GM06990 (cell line): ENCODE measurements around the gene PLCD3.

ENCODE experiments used
- DNase-seq: peaks from one replicate; pipeline ENCODE4 v3.0.0-alpha.2; 2011; ENCODE audit not compliant: insufficient read length; ENCODE audit errors: extremely low read depth
- H3K27me3 ChIP-seq: replicated peaks from 2 replicates; pipeline ENCODE4 v1.6.0; 2011; ENCODE audit warnings: low read length; ENCODE audit not compliant: control insufficient read depth, insufficient read depth
- H3K36me3 ChIP-seq: 2 replicates; pipeline ENCODE4 v1.5.1; 2011; ENCODE audit warnings: low read length; ENCODE audit not compliant: control insufficient read depth, insufficient read depth
- H3K4me3 ChIP-seq: replicated peaks from 2 replicates; pipeline ENCODE4 v1.5.1; 2011; ENCODE audit warnings: low read depth, mild to moderate bottlenecking, control low read depth, low read length
- TF ChIP-seq, protein P1 (sequence below): IDR thresholded peaks from 2 replicates; pipeline ENCODE4 v1.5.1; 2011; ENCODE audit warnings: low read length, control low read depth, mild to moderate bottlenecking, inconsistent platforms; ENCODE audit not compliant: insufficient read depth, poor library complexity, severe bottlenecking

Gene PLCD3

DNA sequence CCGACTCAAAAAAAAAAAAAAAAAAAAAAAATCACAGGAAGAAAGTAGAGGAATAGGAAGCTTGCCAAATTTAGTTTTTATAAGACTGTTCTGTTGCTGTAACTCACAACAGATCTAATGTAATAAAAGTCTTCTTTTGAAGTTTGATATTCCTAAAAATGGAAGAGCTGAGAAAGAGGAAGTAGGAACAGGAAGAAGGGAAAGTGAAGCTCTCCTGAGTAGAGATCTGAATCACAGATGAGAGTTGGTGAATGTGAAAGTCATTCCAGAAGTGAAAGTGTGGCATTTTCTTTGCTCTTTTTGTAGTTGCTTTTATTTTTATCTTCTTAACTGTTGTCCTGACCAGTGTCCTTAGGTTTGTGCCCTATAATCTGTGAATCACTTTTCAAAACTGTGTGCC is 69.1 kb downstream of the PLCD3 start:
- peak overlapping the region; percentile 36 for H3K4me3 ChIP-seq
- DNase-seq, result peak; percentile 74
- TF ChIP-seq, protein P1, sequence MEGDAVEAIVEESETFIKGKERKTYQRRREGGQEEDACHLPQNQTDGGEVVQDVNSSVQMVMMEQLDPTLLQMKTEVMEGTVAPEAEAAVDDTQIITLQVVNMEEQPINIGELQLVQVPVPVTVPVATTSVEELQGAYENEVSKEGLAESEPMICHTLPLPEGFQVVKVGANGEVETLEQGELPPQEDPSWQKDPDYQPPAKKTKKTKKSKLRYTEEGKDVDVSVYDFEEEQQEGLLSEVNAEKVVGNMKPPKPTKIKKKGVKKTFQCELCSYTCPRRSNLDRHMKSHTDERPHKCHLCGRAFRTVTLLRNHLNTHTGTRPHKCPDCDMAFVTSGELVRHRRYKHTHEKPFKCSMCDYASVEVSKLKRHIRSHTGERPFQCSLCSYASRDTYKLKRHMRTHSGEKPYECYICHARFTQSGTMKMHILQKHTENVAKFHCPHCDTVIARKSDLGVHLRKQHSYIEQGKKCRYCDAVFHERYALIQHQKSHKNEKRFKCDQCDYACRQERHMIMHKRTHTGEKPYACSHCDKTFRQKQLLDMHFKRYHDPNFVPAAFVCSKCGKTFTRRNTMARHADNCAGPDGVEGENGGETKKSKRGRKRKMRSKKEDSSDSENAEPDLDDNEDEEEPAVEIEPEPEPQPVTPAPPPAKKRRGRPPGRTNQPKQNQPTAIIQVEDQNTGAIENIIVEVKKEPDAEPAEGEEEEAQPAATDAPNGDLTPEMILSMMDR, result no peak
- peaks cover 1% of the 10 kb centered on the region for H3K36me3 ChIP-seq
- no peaks in the 10 kb centered on the region for H3K27me3 ChIP-seq

DNA sequence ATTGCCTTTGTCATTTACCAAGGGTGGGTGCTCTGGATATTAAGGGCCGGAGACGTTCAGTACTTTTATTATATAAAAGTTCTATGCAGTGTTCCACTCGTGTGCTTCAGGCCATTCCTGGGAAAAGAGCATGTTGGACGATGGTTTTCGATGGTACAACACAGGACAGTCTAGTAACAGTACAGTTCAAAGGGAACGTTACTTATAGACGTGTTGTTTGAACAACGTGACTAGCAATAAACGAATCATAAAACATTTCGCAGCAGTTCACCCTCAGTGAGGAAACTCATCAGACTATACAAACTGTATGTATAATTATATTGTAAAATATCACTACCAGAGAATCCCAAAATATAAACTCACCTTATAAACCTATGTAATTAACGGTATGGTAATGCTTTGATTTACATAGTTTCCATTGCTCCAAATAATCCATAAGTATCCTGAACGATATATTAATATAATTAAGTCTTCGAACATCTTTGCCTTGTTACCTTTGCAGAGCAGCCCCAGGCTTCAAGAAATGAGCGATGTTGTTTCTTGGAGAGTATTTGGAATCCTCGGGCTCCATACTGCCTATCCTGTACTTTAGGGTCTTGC is 70.6 kb downstream of the PLCD3 start:
- Histone ChIP-seq H3K27me3 (no peaks in the 10 kb centered on the region), H3K36me3 (no peaks in the 10 kb centered on the region), H3K4me3 (peak overlapping the region; percentile 90)
- TF ChIP-seq, protein P1, result no peak
- DNase-seq, result no peak

DNA sequence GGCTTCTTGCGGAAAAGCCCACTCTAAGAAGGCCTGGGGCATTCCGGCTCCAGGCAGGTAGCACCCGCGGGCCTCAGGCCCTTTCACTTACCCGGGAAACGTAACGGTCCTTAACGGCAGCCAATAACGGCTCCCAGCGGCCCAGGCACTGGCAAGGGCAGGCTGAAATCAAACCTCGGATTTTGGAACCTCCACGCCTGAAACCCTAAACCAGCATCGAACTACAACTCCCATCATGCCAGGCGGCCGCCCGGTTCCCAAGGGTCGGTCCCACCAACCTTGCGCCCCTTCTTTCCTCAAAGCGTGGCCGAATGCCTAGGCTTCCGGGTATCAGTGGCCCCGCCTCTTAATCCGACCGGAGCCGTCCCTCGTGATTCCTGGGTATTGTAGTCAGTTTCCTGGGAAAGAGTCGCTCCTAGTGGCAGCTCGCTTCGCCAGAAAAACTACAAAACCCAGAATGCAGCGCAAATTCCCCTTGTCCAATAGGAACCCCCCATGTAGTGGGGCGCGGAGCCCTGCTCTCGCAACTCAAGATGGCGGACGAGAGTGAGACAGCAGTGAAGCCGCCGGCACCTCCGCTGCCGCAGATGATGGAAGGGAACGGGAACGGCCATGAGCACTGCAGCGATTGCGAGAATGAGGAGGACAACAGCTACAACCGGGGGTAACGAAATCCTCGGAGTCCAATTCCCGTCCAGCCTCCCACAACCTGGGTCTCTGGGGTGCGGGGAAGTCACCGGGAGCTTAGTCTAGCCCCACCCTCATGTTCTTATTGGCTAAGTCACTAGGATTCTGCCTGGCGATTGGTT is 71.3 kb downstream of the PLCD3 start, which contains the start of gene NMT1:
Gene NMT1 (plus strand): TSS at position 521 of the 809 bp plus-strand sequence. CDS start 13 bp downstream, at position 534.
- TF ChIP-seq, protein P1, result no peak

DNA sequence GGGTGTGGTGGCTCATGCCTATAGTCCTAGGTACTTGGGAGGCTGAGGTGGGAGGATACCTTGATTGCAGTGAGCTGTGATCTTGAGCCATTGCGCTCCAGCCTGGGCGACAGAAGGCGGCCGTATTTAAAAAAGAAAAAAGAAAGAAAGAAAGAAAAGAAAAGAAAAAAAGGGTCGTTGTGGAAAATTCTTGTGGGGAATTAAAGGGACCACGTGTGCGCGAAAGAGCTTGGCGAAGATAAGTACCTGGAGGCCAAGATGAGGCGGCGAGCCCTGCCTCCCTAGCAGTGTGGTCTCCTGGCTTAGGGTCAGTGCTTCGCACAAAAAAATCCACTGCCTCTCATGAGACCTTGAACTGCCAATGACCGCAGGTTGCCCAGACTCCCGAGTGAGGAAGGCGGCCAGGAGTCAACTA is 71.9 kb downstream of the PLCD3 start:
- DNase-seq, result no peak
- Histone ChIP-seq H3K4me3 (peak overlapping the region; percentile 90), H3K27me3 (no peaks in the 10 kb centered on the region), H3K36me3 (no peaks in the 10 kb centered on the region)
- TF ChIP-seq, protein P1, result no peak

More for the DNA sequence above, 71.3 kb downstream of the PLCD3 start, which contains the start of gene NMT1:
- peak; percentile 96 for DNase-seq
- H3K4me3 ChIP-seq, result peak within 1 kb of the TSS; percentile 90
- no peaks in the 10 kb centered on the region for H3K27me3 ChIP-seq
- H3K36me3 ChIP-seq, result no peaks in the 10 kb centered on the region
